ENCODE data around the gene B9D1.

Gene B9D1

GRCh38 chr17:19301274-19301951, 61.1 kb downstream of the B9D1 start:
- DNase-seq: no peak

DNA sequence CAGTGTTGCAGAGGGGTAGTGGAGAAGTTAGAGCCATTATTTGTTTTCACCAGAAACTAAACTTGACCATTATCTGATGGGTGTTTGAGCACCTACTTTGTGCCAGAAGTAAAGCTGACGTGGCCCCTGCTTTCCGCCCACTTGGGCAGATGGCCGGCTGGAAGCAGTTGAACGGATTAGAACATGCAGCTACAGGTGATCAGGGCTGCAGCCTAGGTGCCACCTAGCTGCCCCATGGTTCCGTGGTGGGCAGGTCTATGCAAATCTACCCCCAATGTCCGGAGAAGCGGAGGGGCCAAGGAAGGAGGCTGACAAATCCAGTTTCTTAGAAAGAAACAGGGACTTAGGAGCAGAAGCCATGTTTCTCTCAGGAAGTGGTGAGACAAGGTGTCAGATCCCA, 62.7 kb downstream of the B9D1 start:
- no peak for DNase-seq

DNA sequence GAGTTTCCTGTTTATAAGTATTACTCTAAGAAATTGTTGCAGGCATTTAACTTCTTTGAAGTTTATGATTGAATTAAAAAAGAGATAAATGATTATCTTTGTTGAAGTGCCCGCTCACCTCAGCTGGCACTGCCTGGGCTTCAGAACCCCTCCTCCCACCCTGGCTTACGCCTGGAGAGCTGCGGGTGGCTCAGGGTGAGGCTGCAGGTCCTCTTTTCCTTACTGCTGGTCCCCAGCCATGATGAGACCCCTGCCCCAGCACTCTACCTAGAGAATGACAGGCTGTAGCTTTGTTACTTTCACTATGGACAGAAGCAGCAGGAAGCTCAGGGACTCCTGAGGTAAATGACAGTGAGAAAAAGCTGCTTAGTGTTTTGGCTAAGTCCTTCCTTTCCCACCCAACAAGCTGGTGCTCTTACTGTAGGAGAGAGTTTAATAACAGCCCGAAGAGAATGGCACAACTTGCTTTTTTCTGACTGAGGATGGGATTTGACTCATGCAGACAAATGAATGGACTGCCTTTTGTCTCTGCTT, 63.2 kb downstream of the B9D1 start:
- no peak for DNase-seq

DNA sequence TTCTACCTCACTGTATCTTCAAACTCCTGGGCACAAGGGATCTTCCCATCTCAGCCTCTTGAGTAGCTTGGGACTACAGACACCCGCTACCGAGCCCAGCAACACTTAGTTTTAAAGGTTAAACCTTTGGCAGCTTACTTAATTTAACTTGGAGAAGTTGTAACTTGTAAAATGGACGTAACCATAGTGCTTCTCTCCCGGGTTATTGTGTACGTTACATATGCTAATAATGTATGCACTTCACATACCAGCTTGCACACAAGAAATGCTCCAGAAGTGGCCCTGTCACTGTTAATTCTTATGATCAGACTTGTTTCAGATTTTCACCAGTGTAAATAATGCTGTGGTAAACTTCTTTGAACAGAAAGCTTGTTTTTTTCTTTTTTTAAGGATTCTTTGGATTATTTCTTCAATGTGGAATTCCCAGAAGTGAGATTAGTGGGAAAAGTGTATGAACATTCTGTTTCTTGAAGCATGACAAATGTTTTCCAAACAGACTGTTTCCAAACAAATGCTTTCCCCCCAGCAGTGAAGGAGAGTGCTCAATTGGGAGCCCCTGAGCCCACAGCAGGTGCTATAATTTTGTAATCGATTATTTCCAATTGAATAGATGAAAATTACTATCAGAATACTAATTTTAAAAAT, 63.8 kb downstream of the B9D1 start:
- DNase-seq: no peak

DNA sequence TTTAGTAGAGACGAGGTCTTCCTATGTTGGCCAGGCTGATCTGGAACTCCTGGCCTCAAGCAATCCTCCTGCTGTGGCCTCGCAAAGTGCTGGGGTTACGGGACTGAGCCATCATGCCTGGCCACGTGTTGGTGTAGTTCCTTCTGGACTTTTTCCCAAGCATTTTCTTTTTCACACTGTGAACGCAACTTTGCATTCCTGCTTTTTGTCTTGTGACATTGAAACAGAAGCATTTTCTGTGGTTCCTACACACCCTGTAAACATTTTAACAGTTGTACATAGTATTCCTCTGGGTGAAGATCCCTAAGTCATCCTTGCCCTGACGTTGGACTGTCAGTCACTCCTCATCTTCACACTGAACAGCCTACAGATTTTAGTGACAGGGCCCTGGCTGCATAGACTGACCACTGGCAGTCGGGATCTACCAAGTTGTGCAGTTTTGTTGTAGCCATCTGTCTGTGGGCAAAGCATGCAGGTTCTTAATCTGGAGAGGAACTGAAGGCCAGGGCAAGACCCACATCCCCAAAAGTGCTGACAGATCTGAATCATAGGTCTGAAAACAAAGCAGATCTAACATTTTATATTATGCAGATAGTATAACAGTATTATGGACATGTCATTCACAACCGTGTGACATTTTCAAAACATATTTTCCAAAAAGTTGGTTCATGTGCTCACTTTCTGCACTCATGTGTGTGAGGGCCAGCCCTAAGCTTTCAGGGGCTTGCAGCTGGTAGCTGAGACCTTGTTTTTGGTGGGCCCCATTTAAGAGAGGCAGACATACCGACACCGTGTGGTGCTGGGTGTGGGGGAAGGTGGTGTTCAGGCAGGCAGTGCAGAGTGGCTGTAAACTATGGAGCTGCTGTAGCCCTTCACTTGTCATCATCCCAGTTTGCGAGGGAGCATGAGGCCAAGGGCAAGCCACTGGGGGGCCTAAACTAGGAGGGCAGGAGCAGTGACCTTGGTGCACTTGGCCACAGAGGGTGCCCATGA, 65.4 kb downstream of the B9D1 start:
- DNase-seq: no peak

DNA sequence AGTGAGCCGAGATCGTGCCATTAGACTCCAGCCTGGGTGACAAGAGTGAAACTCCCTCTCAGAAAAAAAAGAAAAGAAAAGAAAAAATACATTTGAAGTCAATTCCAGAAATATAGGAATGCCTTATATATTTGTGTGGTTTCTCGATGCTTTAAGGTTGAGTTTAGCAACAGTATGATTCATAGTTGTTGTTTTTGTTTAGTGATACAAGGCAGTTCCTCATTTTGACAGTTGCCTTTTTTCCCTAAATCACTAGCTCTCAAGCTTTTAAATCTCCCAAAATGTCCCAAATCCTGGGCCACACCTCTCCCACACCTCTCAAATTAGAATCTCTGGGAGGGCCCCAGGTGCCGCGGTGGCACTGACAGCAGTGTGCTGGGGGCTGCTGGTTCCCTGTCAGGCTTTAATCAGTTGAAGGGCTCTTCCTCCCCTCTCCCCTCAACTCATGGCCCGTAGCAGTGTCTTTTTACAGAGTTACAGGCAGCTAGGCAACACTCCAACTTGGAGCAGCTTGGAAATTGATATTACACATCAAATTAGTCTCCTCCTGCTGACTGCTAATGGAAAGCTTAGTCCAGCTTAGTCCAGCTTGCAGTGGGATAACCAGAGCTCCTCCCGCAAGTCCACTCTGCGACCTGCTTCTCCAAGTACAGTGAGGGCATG, 66.9 kb downstream of the B9D1 start:
- DNase-seq: peak; percentile 14

DNA sequence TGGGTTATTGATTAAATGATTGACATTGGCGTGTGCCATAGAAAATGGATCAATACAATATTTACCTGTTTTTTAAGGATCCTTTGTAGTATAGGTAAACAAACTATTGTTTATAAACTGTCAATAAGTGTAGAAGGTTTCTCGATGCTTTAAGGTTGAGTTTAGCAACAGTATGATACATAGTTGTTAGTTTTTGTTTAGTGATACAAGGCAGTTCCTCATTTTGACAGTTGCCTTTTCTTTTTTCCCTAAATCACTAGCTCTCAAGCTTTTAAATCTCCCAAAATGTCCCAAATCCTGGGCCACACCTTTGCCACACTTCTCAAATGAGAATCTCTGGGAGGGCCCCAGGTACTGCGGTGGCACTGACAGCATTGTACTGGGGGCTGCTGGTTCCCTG, 68.1 kb downstream of the B9D1 start:
- no peak for DNase-seq
